Epidermal melanocyte (primary cell): Measurements from ENCODE around the gene BTBD8.

Experiments
- DNase-seq: peaks from one replicate; pipeline ENCODE4 v3.0.0; 2011; ENCODE audit warnings: low spot score; ENCODE audit not compliant: insufficient read length

BTBD8 gene

GRCh38 chr1:92188436-92189255 lies 108.5 kb downstream of the BTBD8 start:
- no peak for DNase-seq

GRCh38 chr1:92191726-92192125 lies 111.6 kb downstream of the BTBD8 start:
- no peak for DNase-seq

- DNase-seq, result no peak
These were observed 112.1 kb downstream of the BTBD8 start for GRCh38 chr1:92192246-92192645.

GRCh38 chr1:92194511-92194910 lies 114.4 kb downstream of the BTBD8 start:
- DNase-seq, result no peak

GRCh38 chr1:92201973-92202372 lies 121.8 kb downstream of the BTBD8 start:
- no peak for DNase-seq

GRCh38 chr1:92203105-92203504 lies 123.0 kb downstream of the BTBD8 start:
- DNase-seq, result no peak

- no peak for DNase-seq
These were observed 130.6 kb downstream of the BTBD8 start for GRCh38 chr1:92210701-92211100.

- no peak for DNase-seq
These were observed 131.0 kb downstream of the BTBD8 start for GRCh38 chr1:92211166-92211565.

- no peak for DNase-seq
These were observed 137.6 kb downstream of the BTBD8 start, which contains the start of gene C1orf146 for GRCh38 chr1:92217721-92218120. Gene C1orf146, plus strand, starts transcription at chr1:92217915. Its CDS starts 13,506 bp downstream, at chr1:92231421.

GRCh38 chr1:92218559-92218958 lies 138.4 kb downstream of the BTBD8 start:
- no peak for DNase-seq

GRCh38 chr1:92219028-92219427 lies 138.9 kb downstream of the BTBD8 start:
- DNase-seq, result no peak

GRCh38 chr1:92228401-92228800 lies 148.3 kb downstream of the BTBD8 start:
- no peak for DNase-seq

GRCh38 chr1:92230736-92231135 lies 150.6 kb downstream of the BTBD8 start:
- no peak for DNase-seq
